Hematopoietic multipotent progenitor cell treated with erythropoietin and hydrocortisone succinate and interleukin-3 and kit ligand, for 6 days (in vitro differentiated cells): ENCODE results near the gene LRRC36.
A peak's percentile ranks its signal among the peaks of the same experiment; 100 is the strongest.
"Not testable (repeated sequence)": the region's sequence is repeated elsewhere in the genome, so short reads cannot be mapped to it uniquely, and the experiment has no call there.

Source experiments
- DNase-seq: peaks from one replicate; pipeline ENCODE4 v3.0.0-alpha.2; 2015

The LRRC36 gene

GRCh38 chr16:67406111-67406971, 79.7 kb downstream of the LRRC36 start:
- no peak for DNase-seq

GRCh38 chr16:67407176-67407787, 80.7 kb downstream of the LRRC36 start:
- no peak for DNase-seq

GRCh38 chr16:67407788-67408452, 81.3 kb downstream of the LRRC36 start:
- no peak for DNase-seq

GRCh38 chr16:67409631-67410030, 83.0 kb downstream of the LRRC36 start:
- DNase-seq, result no peak

GRCh38 chr16:67411339-67411738, 84.7 kb downstream of the LRRC36 start:
- DNase-seq, result no peak

GRCh38 chr16:67412294-67412693, 85.7 kb downstream of the LRRC36 start:
- no peak for DNase-seq

- no peak for DNase-seq
These were observed 87.6 kb downstream of the LRRC36 start for GRCh38 chr16:67413978-67414911.

GRCh38 chr16:67415421-67415820, 88.8 kb downstream of the LRRC36 start:
- not testable (repeated sequence) for DNase-seq

GRCh38 chr16:67415872-67416793, 89.5 kb downstream of the LRRC36 start, which contains the start of gene ZDHHC1:
TSS of gene ZDHHC1 (minus strand) at chr16:67416477. CDS start at chr16:67407775, 8,702 bp downstream.
- peak; percentile 55 for DNase-seq

- DNase-seq, result peak; percentile 47
These were observed 90.9 kb downstream of the LRRC36 start for GRCh38 chr16:67417333-67418061.

- no peak for DNase-seq
These were observed 92.9 kb downstream of the LRRC36 start for GRCh38 chr16:67419502-67419901.

- DNase-seq, result no peak
These were observed 93.3 kb downstream of the LRRC36 start for GRCh38 chr16:67419931-67420330.

- DNase-seq, result no peak
These were observed 94.4 kb downstream of the LRRC36 start for GRCh38 chr16:67421030-67421429.

GRCh38 chr16:67423015-67423414, 96.4 kb downstream of the LRRC36 start:
- no peak for DNase-seq

GRCh38 chr16:67423611-67424260, 97.1 kb downstream of the LRRC36 start:
- no peak for DNase-seq

GRCh38 chr16:67424261-67424615, 97.6 kb downstream of the LRRC36 start:
- no peak for DNase-seq

GRCh38 chr16:67425061-67425460, 98.4 kb downstream of the LRRC36 start:
- DNase-seq, result no peak

GRCh38 chr16:67425580-67425979, 99.0 kb downstream of the LRRC36 start:
- DNase-seq, result no peak

- DNase-seq, result no peak
These were observed 99.4 kb downstream of the LRRC36 start for GRCh38 chr16:67426022-67426421.

GRCh38 chr16:67426950-67427349, 100.3 kb downstream of the LRRC36 start:
- no peak for DNase-seq
